ENCODE data around the gene BEND3. TPM values are rescaled to one million over a fixed set of nuclear protein-coding genes. Genes with fewer than 3 reads are reported as not detected.

BEND3 gene
- total RNA-seq, 1 donor from 2014 or later: 12.6 TPM

DNA sequence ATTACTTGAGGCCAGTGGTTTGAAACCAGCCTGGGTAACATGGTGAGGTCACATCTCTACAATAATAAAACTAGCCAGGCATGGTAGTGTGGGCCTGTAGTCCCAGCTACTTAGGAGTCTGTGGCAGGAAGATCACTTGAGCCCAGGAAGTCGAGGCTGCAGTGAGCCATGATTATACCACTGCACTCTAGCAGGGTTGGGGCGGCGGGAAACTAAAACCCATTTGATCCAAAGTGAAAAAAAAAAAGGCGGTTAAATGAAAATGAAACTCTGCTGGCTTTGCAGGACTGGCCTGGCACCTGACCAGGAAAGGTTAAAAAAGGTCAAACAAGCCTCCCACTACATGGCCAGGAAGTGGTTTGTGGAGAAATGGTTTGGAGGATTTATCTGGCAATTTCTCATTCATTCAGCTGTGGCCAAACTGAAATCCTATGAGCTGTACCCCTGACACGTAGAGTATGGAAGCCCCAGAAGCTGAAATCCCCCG, 50.7 kb downstream of the BEND3 start:
- Mint-ChIP-seq H3K4me1 (peaks cover 37% of the 10 kb centered on the region), H3K27ac (peak overlapping the region; percentile 75), H3K4me3 (peak overlapping the region; percentile 41), H3K27me3 (no peaks in the 10 kb centered on the region), H3K36me3 (ENCODE audit: low read depth) (peaks cover 6% of the 10 kb centered on the region), H3K9me3 (no peaks in the 10 kb centered on the region)
- peak; percentile 74 for DNase-seq
- intact Hi-C loops (cut with micrococcal nuclease): loop anchor here (1.0 to 2.0 kb wide), 2 partner anchors 36 to 50 kb away; partner anchors contain the start of genes BEND3 and MTRES1

DNA sequence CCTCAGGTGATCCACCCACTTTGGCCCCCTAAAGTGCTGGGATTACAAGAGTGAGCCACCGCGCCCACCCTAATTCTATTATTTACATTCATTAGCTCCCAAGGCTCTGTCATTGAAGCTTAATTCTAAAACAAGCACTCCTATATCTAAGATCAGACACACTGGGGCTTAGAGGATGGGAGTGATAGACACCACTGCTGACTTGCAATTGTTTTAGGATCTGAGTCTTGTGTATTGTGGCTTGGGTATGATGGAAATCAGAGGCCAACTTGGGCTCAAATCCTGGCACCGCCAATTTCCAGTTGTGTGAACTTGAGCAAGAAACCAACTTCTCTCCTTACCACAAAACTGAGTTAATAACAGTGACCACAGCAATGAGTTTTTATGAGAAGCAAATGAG, 52.6 kb downstream of the BEND3 start:
- intact Hi-C loops (cut with micrococcal nuclease): no loop called here
- Mint-ChIP-seq H3K4me1 (peaks cover 37% of the 10 kb centered on the region), H3K9me3 (no peaks in the 10 kb centered on the region), H3K27ac (no peak overlapping the region), H3K36me3 (ENCODE audit: low read depth) (peaks cover 6% of the 10 kb centered on the region), H3K27me3 (no peaks in the 10 kb centered on the region), H3K4me3 (no peak overlapping the region)
- no peak for DNase-seq

DNA sequence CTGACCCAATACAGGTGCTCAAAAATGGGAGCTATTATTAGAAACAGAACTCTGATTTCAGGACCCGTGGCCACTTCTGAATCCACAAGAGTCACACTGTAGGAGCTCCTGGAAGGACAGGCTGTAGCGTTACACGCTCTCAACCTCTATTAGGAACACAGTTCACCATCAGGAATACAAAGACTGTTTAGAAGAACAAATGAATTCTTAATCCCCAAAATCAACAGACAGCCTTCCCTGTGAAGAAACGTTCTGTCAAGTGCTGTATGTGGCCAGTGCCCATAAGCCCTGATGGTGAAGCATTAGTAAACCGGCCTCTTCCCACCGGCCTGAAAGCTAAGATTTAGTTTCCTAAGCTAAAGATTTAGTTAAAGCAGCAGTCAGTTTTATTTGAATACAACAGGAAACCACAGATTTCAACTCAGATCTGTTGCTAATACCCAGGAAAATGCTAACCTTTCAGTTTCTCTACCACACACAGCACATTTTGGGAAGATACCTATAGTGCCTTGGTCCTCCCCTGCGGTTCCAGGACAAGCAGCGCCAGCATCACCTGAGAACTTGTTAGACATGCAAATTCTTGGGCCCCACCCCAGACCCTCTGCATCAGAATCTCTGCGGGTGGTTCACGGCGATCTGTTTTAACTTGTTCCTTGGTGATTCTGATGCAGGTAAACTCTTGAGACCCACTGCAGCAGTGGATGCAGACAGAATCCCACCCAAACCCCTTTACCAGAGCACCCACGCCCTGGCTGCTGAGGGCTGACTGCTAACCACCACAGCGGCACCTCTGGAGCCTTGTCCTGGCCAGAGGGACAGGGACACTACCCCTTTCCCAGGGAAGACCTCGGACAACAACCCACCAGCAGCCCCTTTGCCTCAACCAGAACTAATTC, 53.9 kb downstream of the BEND3 start:
- Mint-ChIP-seq H3K4me3 (peak overlapping the region; percentile 62), H3K27me3 (no peaks in the 10 kb centered on the region), H3K36me3 (ENCODE audit: low read depth) (peaks cover 6% of the 10 kb centered on the region), H3K9me3 (no peaks in the 10 kb centered on the region), H3K4me1 (peaks cover 31% of the 10 kb centered on the region), H3K27ac (peak overlapping the region; percentile 1)
- DNase-seq: peak; percentile 72
- intact Hi-C loops (cut with micrococcal nuclease): no loop called here

DNA sequence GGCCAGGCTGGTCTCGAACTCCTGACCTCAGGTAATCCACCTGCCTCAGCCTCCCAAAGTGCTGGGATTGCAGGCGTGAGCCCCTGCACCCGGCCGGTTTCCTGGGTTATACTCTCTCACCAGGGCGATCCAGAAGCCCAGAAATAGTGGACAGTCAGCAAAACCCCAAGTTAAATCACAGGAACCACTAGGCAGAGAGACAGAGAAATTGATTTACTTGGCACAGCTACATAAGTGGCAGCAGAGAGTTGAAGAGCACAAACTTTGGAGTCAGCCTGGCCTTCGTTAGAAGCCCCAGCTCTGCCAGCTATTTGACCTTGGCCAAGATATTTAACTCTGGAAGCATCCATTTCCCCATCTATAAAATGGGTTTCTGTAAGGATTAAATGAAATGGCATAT, 54.6 kb downstream of the BEND3 start:
- intact Hi-C loops (cut with micrococcal nuclease): no loop called here
- Mint-ChIP-seq H3K9me3 (no peaks in the 10 kb centered on the region), H3K4me1 (peaks cover 30% of the 10 kb centered on the region), H3K4me3 (no peak overlapping the region), H3K36me3 (ENCODE audit: low read depth) (peaks cover 4% of the 10 kb centered on the region), H3K27me3 (no peaks in the 10 kb centered on the region), H3K27ac (no peak overlapping the region)
- DNase-seq: no peak

DNA sequence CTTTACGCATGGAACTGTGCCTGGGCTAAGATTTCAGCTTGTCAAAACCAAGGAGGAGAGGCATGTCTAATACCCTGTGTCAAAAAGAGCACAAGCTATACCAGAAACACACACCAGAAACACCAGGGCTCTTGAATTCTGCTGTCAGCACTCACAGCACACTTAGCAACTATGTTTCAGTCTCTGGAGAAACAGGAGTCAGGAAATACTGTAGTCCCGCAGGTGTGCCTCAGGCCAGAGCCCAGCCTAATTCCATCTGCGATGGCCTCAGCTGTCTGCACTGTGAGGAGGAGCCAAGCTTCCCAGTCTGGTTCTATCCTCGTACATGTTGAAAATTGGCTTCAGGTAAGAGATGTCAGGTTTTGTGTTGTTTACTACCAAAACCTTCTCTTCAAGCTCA, 55.7 kb downstream of the BEND3 start:
- Mint-ChIP-seq H3K27ac (no peak overlapping the region), H3K36me3 (ENCODE audit: low read depth) (peaks cover 4% of the 10 kb centered on the region), H3K9me3 (no peaks in the 10 kb centered on the region), H3K4me3 (no peak overlapping the region), H3K4me1 (peaks cover 21% of the 10 kb centered on the region), H3K27me3 (no peaks in the 10 kb centered on the region)
- intact Hi-C loops (cut with micrococcal nuclease): no loop called here
- DNase-seq: no peak

DNA sequence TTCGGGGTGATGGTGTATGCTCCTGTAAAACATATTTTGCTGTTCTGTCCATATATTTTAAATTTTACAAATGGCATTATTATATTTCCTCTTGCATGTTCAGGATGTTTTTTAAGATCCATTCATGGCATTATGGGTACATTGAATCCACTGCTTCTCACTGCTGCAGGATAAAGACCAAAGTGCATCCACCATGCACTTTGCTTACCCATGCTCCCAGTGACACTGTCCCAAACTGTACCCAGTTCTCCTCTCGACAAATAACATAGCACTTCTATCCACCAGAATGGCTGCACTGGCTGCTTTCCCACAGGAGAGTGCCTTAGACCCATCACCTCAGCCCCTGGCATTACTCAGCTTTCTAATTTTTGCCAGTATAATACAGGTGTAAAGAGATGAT, 57.6 kb downstream of the BEND3 start:
- intact Hi-C loops (cut with micrococcal nuclease): no loop called here

DNA sequence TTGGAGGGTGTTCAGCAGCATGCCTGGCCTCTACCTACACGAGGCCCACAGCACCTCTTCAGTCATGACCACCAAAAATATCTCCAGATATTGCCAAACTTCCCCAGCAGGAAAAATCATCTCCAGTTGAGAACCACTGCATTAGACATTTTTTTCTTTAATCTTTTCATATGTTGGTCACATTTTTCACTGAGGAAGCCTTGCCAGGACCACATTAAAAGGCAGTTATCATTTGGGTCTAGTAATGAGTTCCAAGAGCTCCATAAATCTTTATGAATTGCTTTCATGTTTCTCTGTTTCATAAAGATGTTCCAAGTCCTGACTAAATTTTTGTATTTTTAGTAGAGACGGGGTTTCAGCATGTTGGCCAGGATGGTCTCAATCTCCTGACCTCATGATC, 58.5 kb downstream of the BEND3 start:
- Mint-ChIP-seq H3K27ac (no peak overlapping the region), H3K4me1 (peaks cover 11% of the 10 kb centered on the region), H3K27me3 (no peaks in the 10 kb centered on the region), H3K4me3 (no peak overlapping the region), H3K9me3 (no peaks in the 10 kb centered on the region), H3K36me3 (ENCODE audit: low read depth) (no peaks in the 10 kb centered on the region)
- no peak for DNase-seq
- intact Hi-C loops (cut with micrococcal nuclease): no loop called here

More for the DNA sequence above, 57.6 kb downstream of the BEND3 start:
- Mint-ChIP-seq H3K27me3 (no peaks in the 10 kb centered on the region), H3K4me3 (no peak overlapping the region), H3K36me3 (ENCODE audit: low read depth) (no peaks in the 10 kb centered on the region), H3K9me3 (no peaks in the 10 kb centered on the region), H3K27ac (no peak overlapping the region), H3K4me1 (peaks cover 16% of the 10 kb centered on the region)
- no peak for DNase-seq

DNA sequence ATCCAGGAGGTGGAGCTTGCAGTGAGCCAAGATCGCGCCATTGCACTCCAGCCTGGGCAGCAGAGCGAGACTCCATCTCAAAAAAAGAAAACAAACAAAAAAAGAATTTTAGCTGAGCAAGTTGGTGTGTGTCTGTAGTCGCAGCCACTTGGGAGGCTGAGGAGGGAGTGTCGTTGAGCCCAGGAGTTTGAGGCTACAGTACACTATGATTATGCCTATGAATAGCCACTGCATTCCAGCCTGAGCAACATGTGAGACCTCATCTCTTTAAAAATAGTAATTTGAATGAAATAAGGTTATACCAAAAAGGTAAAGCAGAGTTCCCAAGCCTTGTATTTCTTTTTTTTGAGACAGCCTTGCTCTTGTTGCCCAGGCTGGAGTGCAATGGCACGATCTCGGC, 67.5 kb downstream of the BEND3 start:
- DNase-seq: no peak
- H3K4me3 Mint-ChIP-seq: no peak overlapping the region
- no peaks in the 10 kb centered on the region for H3K27me3 Mint-ChIP-seq
- peaks cover 3% of the 10 kb centered on the region for H3K4me1 Mint-ChIP-seq
- H3K36me3 Mint-ChIP-seq (ENCODE audit: low read depth): peaks cover 20% of the 10 kb centered on the region
- intact Hi-C loops (cut with micrococcal nuclease): no loop called here
- no peaks in the 10 kb centered on the region for H3K9me3 Mint-ChIP-seq
- no peak overlapping the region for H3K27ac Mint-ChIP-seq

DNA sequence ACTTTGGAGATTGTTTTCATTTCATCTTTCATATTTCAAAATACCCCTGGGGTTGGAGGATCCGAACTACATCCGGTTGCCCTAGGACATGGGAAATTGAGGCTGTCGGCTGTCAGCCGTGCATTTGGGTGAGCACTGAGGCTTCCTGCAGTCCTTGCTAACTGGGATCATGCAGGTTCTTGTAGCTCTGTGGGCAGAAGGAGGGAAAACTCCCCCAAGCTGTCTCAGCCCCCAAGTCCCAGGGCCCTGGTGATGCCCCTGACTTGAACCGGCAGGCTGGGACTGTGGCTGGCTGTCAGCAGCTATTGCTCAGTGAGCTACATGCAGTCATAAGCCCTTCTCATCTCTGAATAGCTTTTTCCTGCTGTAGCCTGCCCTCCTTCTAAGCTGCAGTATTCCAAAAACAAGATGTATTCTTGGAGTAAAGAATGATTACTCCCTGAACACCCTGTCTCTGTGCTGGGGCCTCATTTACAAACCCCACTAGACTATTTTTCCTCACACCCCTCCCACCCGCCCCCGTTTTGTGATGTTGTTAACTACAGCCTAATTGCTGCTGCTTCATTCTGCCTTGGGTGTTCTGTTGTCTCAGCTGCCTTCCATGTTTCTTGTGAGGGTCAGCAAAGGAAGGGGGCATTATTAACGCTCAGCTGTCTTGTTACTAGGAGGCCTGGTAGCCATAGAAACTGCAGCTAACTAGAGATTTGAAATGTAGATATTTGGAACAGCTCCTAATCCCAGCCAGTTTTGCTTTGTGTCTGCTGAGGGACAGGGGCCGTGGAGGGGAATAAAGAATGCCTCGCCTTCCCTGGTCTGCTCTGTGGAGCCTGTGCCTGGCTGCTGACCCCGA, 69.3 kb downstream of the BEND3 start:
- H3K4me3 Mint-ChIP-seq: no peak overlapping the region
- H3K9me3 Mint-ChIP-seq: no peaks in the 10 kb centered on the region
- H3K27me3 Mint-ChIP-seq: no peaks in the 10 kb centered on the region
- H3K36me3 Mint-ChIP-seq (ENCODE audit: low read depth): peaks cover 20% of the 10 kb centered on the region
- H3K27ac Mint-ChIP-seq: no peak overlapping the region
- intact Hi-C loops (cut with micrococcal nuclease): no loop called here
- DNase-seq: no peak
- peaks cover 7% of the 10 kb centered on the region for H3K4me1 Mint-ChIP-seq

DNA sequence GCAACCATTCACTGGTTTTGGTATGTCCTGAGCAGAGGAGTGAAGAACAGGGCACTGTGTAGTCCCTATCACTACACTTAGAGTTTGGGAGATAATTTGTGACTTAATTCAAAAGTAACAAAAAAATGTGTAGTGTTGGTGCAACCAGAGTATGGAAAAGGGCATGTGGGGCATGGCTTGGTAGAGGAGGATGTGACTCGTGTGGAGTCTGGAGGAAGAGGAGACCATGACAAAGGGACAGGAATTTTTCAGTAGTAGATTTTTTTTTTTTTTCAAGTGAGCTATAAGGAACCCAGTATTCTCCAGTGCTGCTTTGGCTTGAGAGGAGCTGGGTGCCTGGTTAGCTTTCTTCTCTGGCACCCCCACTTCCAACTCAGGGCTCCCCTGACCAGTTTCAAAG, 82.2 kb downstream of the BEND3 start:
- Mint-ChIP-seq H3K4me3 (no peak overlapping the region), H3K27ac (peak overlapping the region; percentile 56), H3K27me3 (no peaks in the 10 kb centered on the region), H3K4me1 (peaks cover 23% of the 10 kb centered on the region), H3K9me3 (no peaks in the 10 kb centered on the region), H3K36me3 (ENCODE audit: low read depth) (peaks cover 14% of the 10 kb centered on the region)
- intact Hi-C loops (cut with micrococcal nuclease): no loop called here
- DNase-seq: no peak

DNA sequence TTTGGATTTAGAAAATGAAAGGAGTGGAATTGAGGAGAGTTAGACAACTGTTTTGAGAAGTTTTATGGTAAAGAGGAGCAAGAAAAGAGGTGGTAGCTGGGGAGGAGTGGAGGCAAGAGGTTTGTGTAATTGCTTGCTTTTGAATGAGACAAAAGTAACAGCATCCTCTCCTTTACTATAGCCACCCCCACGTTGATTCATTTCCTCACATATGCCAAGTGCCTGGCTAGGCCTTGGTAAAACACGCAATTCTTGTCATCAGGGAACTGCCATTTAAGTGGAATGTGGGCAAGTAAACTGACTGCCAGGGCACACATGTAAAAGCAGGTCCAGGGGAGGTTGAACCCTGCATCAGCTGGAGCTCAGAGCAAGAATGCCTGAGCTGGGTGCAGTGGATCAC, 83.3 kb downstream of the BEND3 start:
- DNase-seq: no peak
- Mint-ChIP-seq H3K4me1 (peaks cover 23% of the 10 kb centered on the region), H3K36me3 (ENCODE audit: low read depth) (peaks cover 14% of the 10 kb centered on the region), H3K4me3 (no peak overlapping the region), H3K27me3 (no peaks in the 10 kb centered on the region), H3K27ac (peak overlapping the region; percentile 61), H3K9me3 (no peaks in the 10 kb centered on the region)
- intact Hi-C loops (cut with micrococcal nuclease): no loop called here

DNA sequence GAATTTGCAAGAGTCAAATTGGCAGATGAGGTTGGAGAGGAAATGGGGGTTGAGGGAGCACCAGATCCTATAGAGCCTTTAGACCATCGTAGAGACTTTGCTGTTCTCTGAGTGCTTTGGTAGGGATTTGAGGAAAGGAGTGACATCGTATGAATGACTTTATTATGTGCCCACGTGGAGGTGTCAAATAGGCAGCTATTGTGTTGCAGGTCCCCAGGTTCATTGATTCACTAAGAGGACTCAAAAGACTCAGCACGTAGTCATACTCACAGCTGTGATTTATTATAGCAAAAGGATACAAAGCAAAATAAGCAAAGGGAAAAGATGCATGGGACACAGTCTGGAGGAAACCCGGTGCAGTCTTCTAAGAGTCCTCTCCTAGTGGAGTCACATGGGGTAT, 85.2 kb downstream of the BEND3 start:
- Mint-ChIP-seq H3K4me3 (peak overlapping the region; percentile 99), H3K36me3 (ENCODE audit: low read depth) (peaks cover 11% of the 10 kb centered on the region), H3K4me1 (peaks cover 24% of the 10 kb centered on the region), H3K27ac (no peak overlapping the region), H3K27me3 (no peaks in the 10 kb centered on the region), H3K9me3 (no peaks in the 10 kb centered on the region)
- no peak for DNase-seq
- intact Hi-C loops (cut with micrococcal nuclease): no loop called here

DNA sequence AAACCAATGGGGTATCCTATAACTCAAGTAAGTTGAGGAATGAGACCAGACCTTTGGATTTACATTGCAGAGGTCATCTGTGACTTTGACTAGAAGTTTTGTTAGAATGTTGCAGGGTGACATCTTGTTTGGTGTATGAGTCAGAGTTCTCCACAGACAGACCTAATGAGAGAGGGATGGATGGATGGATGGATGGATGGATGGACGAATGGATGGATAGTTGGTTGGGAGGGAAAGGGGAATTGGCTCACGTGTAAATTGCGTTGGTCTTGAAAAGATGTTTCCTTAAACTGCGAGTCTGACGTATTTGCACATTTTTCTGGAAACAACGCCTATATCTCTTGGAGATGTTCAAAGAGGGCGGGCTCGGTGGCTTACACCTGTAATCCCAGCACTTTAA, 88.3 kb downstream of the BEND3 start:
- H3K36me3 Mint-ChIP-seq (ENCODE audit: low read depth): peaks cover 8% of the 10 kb centered on the region
- no peaks in the 10 kb centered on the region for H3K27me3 Mint-ChIP-seq
- H3K4me3 Mint-ChIP-seq: no peak overlapping the region
- H3K27ac Mint-ChIP-seq: no peak overlapping the region
- intact Hi-C loops (cut with micrococcal nuclease): loop anchor here (5.0 kb wide), 1 partner anchor 1235 kb away; the partner anchor contains the start of gene SNX3
- peaks cover 19% of the 10 kb centered on the region for H3K4me1 Mint-ChIP-seq
- H3K9me3 Mint-ChIP-seq: no peaks in the 10 kb centered on the region
- DNase-seq: no peak

All from activated CD4-positive, alpha-beta T cell treated with anti-CD3 and anti-CD28 coated beads, Interleukin-2, amount 10 ng/mL, durations not matched to agents 24 days and 14 days (primary cell).